K562 (cell line): ENCODE measurements around the gene HSPA6. TPM values are rescaled to one million over a fixed set of nuclear protein-coding genes. Genes with fewer than 3 reads are reported as not detected.
A peak's percentile ranks its signal among the peaks of the same experiment; 100 is the strongest.

Experiments used
- BHLHE40 ChIP-seq: IDR thresholded peaks from 2 replicates; pipeline ENCODE4 v1.6.1; 2011; ENCODE audit warnings: low read length, improper control_type of control experiment
- CC2D1A ChIP-seq: fragments of 450-650 bp; IDR thresholded peaks from 2 replicates; pipeline ENCODE4 v1.6.1; 2017; ENCODE audit warnings: mild to moderate bottlenecking
- ELF4 ChIP-seq: fragments of 450-650 bp; formaldehyde crosslinking; IDR thresholded peaks from 2 replicates; pipeline ENCODE4 v1.4.0; 2022; ENCODE audit warnings: missing genetic modification characterization
- FOXK2 ChIP-seq, 2 experiments: fragments of 450-650 bp; IDR thresholded peaks in 1 of 2; conservative IDR thresholded peaks in 1 of 2; 2 replicates each; pipeline ENCODE4 v1.6.1; 2016; ENCODE audit warnings: low read depth in 2 of 2, mild to moderate bottlenecking in 1 of 2
- NFE2 ChIP-seq: IDR thresholded peaks from 2 replicates; pipeline ENCODE4 v1.6.1; 2014; ENCODE audit warnings: antibody characterized with exemption, low read depth
- NR2C2 ChIP-seq, 2 experiments: fragments of 200-800 bp in 1 of 2; sonication (Bioruptor generic) in 1 of 2; sonication (generic) in 1 of 2; formaldehyde crosslinking in 1 of 2; IDR thresholded peaks; 2 replicates each; pipeline versions ENCODE4 v1.6.1 to v1.8.0; 2016 to 2022; ENCODE audit warnings: mild to moderate bottlenecking in 1 of 2, missing compliant biosample characterization in 1 of 2, missing genetic modification characterization in 1 of 2, missing genetic modification reagents in 1 of 2
- POU5F1 ChIP-seq: fragments of 150-350 bp; IDR thresholded peaks from 2 replicates; pipeline ENCODE4 v1.6.1; 2014; ENCODE audit warnings: borderline replicate concordance, low read length, low read depth, mild to moderate bottlenecking; ENCODE audit not compliant: partially characterized antibody
- SP1 ChIP-seq: sonication (generic); formaldehyde crosslinking; IDR thresholded peaks from 2 replicates; pipeline ENCODE4 v1.8.1; 2022; ENCODE audit warnings: mild to moderate bottlenecking, missing genetic modification reagents
- SRF ChIP-seq, 2 experiments: fragments of 250-450, 450-650 bp in 1 of 2; sonication (Bioruptor Pico) in 1 of 2; sonication (generic) in 1 of 2; formaldehyde crosslinking; IDR thresholded peaks; 2 replicates each; pipeline versions ENCODE4 v1.5.0 to v1.5.1; 2020 to 2022; ENCODE audit warnings: mild to moderate bottlenecking in 1 of 2, missing genetic modification reagents in 1 of 2
- TAF1 ChIP-seq: IDR thresholded peaks from 2 replicates; pipeline ENCODE4 v1.6.1; 2011; ENCODE audit warnings: mild to moderate bottlenecking, low read length, moderate library complexity; ENCODE audit not compliant: insufficient read depth, control insufficient read depth, severe bottlenecking; ENCODE audit errors: extremely low read depth
- YBX1 ChIP-seq: fragments of 450-650 bp; IDR thresholded peaks from 2 replicates; pipeline ENCODE4 v1.7.1; 2016; ENCODE audit warnings: mild to moderate bottlenecking
- ZNF212 ChIP-seq: fragments of 450-650 bp; formaldehyde crosslinking; IDR thresholded peaks from 2 replicates; pipeline ENCODE4 v1.4.0; 2020; ENCODE audit warnings: mild to moderate bottlenecking
- ZNF316 ChIP-seq: fragments of 450-650 bp; IDR thresholded peaks from 2 replicates; pipeline ENCODE4 v1.6.1; 2016
- polyA plus RNA-seq, 8 experiments: library from polyadenylated mRNA; depleted of rRNA in 4 of 8; stranded (reverse) in 5 of 8; unstranded in 3 of 8; fragments of >200 nt; fragmentation: Nextera tagmentation in 2 of 8; fragmentation: Illumina TruSeq in 1 of 8; extraction: Ambion mirVana in 2 of 8; extraction: Trizol in 1 of 8; gene quantifications; 2 replicates each; pipeline versions ENCODE4 v1.2.1 to v1.2.3, GENCODE V29; 2011 to 2014; ENCODE audit warnings: inconsistent platforms in 1 of 8, missing spikeins in 1 of 8
- total RNA-seq, 7 experiments: library from RNA; depleted of rRNA in 6 of 7; stranded (reverse); fragments of >200 nt in 6 of 7; fragmentation: Illumina TruSeq in 2 of 7; extraction: Trizol in 2 of 7; gene quantifications; 2 replicates each; pipeline versions ENCODE4 v1.2.1 to v1.2.3, GENCODE V29; 2011 to 2021; ENCODE audit warnings: low replicate concordance in 1 of 7
- TF ChIP-seq, protein P1 (sequence below): IDR thresholded peaks from 2 replicates; pipeline ENCODE4 v1.6.1; 2011; ENCODE audit warnings: borderline replicate concordance, low read depth, mild to moderate bottlenecking, moderate library complexity, low read length; ENCODE audit not compliant: insufficient read depth, poor library complexity, severe bottlenecking
- TF ChIP-seq, protein P2 (sequence below), 2 experiments: IDR thresholded peaks in 1 of 2; conservative IDR thresholded peaks in 1 of 2; 2 replicates each; pipeline ENCODE4 v1.6.1; 2016; ENCODE audit warnings: low read depth in 2 of 2, mild to moderate bottlenecking in 1 of 2, missing compliant biosample characterization in 1 of 2, missing genetic modification characterization in 1 of 2, moderate library complexity in 1 of 2
- TF ChIP-seq, protein P3 (sequence below): sonication (generic); formaldehyde crosslinking; IDR thresholded peaks from 2 replicates; pipeline ENCODE4 v1.9.0; 2022; ENCODE audit warnings: mild to moderate bottlenecking, missing genetic modification reagents
- TF ChIP-seq, protein P4 (sequence below): sonication (generic); formaldehyde crosslinking; IDR thresholded peaks from 2 replicates; pipeline ENCODE4 v1.5.0; 2020; ENCODE audit warnings: missing genetic modification reagents
- TF ChIP-seq, protein P5 (sequence below): fragments of 450-650 bp; formaldehyde crosslinking; IDR thresholded peaks from 2 replicates; pipeline ENCODE4 v1.4.0; 2020; ENCODE audit warnings: mild to moderate bottlenecking, moderate library complexity

Gene HSPA6
- total and polyA plus RNA-seq, 9 of the 15 experiments (the other 6 are each of a cell fraction or from before 2014, with no cell fraction given) = 0.15 to 10.0 (median 2.4) TPM

DNA sequence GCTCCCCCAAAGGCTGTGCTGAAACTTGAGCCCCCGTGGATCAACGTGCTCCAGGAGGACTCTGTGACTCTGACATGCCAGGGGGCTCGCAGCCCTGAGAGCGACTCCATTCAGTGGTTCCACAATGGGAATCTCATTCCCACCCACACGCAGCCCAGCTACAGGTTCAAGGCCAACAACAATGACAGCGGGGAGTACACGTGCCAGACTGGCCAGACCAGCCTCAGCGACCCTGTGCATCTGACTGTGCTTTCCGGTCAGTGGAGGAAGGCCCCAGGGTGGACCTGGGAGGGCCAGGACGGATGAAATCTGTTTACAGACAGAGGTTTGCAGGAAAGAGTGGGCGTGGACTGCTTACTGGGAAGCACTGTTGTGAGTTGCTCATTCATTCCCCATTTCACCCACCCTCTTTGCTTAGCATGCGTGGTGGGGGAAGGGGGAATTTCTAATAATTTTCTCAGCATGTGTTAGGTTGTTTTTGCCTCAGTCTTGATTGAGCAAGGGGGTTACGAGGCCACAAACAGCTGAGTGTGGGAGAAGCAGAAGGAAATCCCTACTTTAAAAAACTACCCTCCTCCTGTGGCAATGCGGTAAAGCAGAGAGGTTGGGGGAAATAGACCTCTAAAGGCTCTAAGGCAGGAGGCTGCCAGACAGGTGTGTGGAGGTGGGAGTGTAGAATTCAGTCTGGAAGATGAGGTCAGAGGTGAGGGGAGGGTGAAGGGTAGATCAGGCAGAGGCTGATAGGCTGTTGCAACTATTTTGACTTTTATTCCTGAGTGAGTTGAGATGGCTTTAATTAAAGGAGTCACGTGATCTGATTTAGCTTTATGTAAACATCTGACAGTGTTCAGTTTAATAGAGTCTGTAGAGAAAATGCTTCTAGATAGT lies 17.8 kb upstream of the HSPA6 start (continued):
- TF ChIP-seq, protein P1, sequence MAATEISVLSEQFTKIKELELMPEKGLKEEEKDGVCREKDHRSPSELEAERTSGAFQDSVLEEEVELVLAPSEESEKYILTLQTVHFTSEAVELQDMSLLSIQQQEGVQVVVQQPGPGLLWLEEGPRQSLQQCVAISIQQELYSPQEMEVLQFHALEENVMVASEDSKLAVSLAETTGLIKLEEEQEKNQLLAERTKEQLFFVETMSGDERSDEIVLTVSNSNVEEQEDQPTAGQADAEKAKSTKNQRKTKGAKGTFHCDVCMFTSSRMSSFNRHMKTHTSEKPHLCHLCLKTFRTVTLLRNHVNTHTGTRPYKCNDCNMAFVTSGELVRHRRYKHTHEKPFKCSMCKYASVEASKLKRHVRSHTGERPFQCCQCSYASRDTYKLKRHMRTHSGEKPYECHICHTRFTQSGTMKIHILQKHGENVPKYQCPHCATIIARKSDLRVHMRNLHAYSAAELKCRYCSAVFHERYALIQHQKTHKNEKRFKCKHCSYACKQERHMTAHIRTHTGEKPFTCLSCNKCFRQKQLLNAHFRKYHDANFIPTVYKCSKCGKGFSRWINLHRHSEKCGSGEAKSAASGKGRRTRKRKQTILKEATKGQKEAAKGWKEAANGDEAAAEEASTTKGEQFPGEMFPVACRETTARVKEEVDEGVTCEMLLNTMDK = no peak
- TF ChIP-seq ZNF316 = no peak
- peak; percentile 40 to 51; a peak in 3 of 4 replicates for TF ChIP-seq FOXK2 (conservative IDR thresholded peaks at IDR 0.05 in 1 of 2, IDR thresholded peaks at IDR 0.05 in 1 of 2; ENCODE audit: low read depth in 2 of 2)
- no peak for TF ChIP-seq SP1 (CRISPR knock-in tag)
- TF ChIP-seq, protein P2, sequence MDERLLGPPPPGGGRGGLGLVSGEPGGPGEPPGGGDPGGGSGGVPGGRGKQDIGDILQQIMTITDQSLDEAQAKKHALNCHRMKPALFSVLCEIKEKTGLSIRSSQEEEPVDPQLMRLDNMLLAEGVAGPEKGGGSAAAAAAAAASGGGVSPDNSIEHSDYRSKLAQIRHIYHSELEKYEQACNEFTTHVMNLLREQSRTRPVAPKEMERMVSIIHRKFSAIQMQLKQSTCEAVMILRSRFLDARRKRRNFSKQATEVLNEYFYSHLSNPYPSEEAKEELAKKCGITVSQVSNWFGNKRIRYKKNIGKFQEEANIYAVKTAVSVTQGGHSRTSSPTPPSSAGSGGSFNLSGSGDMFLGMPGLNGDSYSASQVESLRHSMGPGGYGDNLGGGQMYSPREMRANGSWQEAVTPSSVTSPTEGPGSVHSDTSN (CRISPR knock-in tag; IDR thresholded peaks at IDR 0.05; ENCODE audit: low read depth) = no peak
- TF ChIP-seq, protein P2 (tag; conservative IDR thresholded peaks at IDR 0.05; ENCODE audit: low read depth) = no peak
- TF ChIP-seq CC2D1A = 0 out of 2 replicates have a peak, but pooled peaks have one; percentile 21
- 0 out of 2 replicates have a peak, but pooled peaks have one; percentile 20 for TF ChIP-seq NFE2
- TF ChIP-seq TAF1 = no peak
- no peak for TF ChIP-seq YBX1
- TF ChIP-seq SRF (CRISPR knock-in tag; IDR thresholded peaks at IDR 0.05) = 0 out of 4 replicates have a peak, but pooled peaks of 1 of the 2 experiments have one; percentile 51
- TF ChIP-seq NR2C2 (CRISPR knock-in tag; IDR thresholded peaks at IDR 0.05) = no peak
- TF ChIP-seq NR2C2 (tag; IDR thresholded peaks at IDR 0.05) = peak; percentile 68; the same call in 1 of the 2 replicates
- TF ChIP-seq, protein P3, sequence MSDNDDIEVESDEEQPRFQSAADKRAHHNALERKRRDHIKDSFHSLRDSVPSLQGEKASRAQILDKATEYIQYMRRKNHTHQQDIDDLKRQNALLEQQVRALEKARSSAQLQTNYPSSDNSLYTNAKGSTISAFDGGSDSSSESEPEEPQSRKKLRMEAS = peak; percentile 46
- TF ChIP-seq BHLHE40 = peak; percentile 58
- no peak for TF ChIP-seq ZNF212 (CRISPR knock-in tag)
- no peak for TF ChIP-seq POU5F1
- TF ChIP-seq, protein P4, sequence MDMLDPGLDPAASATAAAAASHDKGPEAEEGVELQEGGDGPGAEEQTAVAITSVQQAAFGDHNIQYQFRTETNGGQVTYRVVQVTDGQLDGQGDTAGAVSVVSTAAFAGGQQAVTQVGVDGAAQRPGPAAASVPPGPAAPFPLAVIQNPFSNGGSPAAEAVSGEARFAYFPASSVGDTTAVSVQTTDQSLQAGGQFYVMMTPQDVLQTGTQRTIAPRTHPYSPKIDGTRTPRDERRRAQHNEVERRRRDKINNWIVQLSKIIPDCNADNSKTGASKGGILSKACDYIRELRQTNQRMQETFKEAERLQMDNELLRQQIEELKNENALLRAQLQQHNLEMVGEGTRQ (CRISPR knock-in tag) = no peak; the same call in 1 of the 2 replicates
- TF ChIP-seq ELF4 (CRISPR knock-in tag) = no peak
- TF ChIP-seq, protein P5, sequence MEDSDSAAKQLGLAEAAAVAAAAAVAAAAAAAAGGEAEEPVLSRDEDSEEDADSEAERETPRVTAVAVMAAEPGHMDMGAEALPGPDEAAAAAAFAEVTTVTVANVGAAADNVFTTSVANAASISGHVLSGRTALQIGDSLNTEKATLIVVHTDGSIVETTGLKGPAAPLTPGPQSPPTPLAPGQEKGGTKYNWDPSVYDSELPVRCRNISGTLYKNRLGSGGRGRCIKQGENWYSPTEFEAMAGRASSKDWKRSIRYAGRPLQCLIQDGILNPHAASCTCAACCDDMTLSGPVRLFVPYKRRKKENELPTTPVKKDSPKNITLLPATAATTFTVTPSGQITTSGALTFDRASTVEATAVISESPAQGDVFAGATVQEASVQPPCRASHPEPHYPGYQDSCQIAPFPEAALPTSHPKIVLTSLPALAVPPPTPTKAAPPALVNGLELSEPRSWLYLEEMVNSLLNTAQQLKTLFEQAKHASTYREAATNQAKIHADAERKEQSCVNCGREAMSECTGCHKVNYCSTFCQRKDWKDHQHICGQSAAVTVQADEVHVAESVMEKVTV (CRISPR knock-in tag) = no peak
